Measurements from ENCODE around the gene MIEF1.

The MIEF1 gene

DNA sequence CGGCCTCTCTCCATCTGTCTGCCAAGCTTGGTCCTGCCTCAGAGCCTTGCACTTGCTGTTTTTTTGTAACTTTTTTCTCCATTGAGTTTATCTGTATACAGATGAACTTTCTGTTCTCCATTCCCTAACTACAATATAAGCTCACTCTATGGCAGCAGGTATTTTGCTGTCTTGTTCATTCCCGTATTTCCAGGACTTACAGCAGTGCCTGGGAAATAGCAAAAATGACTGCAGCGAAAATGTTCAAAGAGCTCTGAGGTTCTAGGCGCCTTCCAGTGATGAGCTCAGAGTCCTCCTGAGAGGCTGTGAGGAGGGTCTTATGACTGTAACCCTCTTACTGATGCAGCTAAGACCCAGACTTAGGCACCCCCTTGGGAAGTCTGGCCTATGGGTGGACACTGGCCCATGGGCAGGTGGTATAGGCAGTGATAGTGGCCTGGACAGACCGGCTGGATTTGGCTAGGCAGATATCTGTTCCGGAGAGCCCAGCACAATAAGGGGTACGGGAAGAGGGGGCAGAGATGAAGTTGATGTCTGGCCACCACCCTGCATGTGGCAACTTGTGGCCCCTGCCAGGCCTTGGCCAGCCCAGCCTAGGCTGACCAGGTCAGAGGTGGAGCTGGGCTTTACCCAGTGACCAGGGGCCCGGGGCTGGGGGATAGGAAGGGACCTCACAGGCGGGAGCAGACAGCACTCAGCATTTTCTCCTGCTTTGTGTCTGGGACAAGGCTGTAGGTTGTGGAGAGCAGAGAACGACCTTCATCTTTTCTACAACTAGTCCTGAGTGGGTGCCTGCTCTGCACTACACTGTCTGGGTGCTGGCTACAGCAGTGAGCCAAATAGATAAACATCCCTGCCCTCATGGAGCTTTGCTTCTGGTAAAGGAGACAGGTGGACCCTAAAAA is 22.9 kb downstream of the MIEF1 start:
- no peak overlapping the region for H3K4me3 ChIP-seq (ENCODE audit: low read length)
- TF ChIP-seq, protein P1, sequence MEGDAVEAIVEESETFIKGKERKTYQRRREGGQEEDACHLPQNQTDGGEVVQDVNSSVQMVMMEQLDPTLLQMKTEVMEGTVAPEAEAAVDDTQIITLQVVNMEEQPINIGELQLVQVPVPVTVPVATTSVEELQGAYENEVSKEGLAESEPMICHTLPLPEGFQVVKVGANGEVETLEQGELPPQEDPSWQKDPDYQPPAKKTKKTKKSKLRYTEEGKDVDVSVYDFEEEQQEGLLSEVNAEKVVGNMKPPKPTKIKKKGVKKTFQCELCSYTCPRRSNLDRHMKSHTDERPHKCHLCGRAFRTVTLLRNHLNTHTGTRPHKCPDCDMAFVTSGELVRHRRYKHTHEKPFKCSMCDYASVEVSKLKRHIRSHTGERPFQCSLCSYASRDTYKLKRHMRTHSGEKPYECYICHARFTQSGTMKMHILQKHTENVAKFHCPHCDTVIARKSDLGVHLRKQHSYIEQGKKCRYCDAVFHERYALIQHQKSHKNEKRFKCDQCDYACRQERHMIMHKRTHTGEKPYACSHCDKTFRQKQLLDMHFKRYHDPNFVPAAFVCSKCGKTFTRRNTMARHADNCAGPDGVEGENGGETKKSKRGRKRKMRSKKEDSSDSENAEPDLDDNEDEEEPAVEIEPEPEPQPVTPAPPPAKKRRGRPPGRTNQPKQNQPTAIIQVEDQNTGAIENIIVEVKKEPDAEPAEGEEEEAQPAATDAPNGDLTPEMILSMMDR (IDR thresholded peaks at IDR 0.05; ENCODE audit: insufficient read depth, low read depth, low read length, missing control alignments), result no peak
- no peak for DNase-seq (ENCODE audit: low read depth)

DNA sequence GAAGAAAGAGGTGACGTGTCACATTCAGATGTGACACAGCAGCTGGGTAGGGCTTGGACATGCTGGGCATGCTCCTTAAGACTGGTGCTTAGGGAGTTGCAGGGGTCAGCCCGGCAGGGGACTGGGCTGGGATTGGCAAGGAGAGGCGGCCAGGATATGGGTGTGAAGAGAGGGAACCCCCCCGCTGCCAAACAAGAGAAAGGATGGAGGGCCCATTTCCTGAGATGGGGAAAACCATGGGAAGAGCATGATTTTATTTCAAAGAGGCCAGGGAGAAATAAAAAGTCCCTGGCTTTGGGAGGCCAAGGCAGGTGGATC is 23.5 kb downstream of the MIEF1 start:
- DNase-seq (ENCODE audit: low read depth), result no peak
- TF ChIP-seq, protein P1 (IDR thresholded peaks at IDR 0.05; ENCODE audit: insufficient read depth, low read depth, low read length, missing control alignments), result no peak
- H3K4me3 ChIP-seq (ENCODE audit: low read length), result no peak overlapping the region

DNA sequence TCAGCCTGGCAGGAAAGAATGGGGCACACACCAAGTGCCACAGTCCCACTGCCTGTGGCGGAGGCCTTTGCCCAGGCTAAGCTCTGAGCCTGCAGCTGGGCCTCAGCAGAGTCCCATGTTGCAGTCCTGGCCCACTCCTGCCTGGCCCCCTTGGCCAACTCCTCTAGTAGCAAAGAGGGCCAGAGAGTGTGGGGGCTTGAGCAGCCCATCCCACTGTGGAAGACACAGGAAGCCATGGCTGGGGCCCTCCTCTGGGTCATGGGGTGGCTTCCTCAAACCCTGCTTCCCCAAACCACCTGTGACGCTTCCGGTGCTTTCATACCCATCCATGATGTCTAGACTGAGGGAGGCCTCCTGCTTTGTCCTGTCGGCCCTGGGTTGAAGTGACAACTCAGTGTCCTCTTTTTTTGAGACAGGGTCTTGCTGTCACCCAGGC is 24.7 kb downstream of the MIEF1 start:
- DNase-seq (ENCODE audit: low read depth), result no peak
- TF ChIP-seq, protein P1 (IDR thresholded peaks at IDR 0.05; ENCODE audit: insufficient read depth, low read depth, low read length, missing control alignments), result no peak
- no peak overlapping the region for H3K4me3 ChIP-seq (ENCODE audit: low read length)

DNA sequence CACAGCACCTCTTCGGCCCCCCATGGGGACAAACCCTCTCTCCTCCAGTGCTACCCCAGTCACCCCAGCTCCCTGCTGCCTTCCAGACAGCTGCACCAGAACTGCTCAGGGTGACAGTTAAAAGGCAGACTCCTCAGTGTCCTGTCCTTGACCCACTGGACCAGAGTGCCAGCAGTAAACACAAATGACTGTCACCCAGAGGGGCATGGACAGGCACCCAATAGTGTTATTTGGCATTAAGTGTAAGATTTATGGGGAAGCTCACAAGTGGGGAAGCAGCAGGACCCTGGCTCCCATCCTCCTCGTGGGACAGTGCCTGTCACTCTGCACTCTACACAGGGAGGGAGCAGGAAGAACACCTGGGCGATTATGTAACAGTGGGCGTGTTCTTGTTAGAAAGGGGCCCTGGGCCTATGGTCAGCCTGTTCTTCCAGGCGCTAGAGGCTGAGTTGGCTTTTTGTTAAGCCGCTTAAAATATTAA is 25.4 kb downstream of the MIEF1 start:
- H3K4me3 ChIP-seq (ENCODE audit: low read length), result no peak overlapping the region
- TF ChIP-seq, protein P1 (IDR thresholded peaks at IDR 0.05; ENCODE audit: insufficient read depth, low read depth, low read length, missing control alignments), result no peak
- DNase-seq (ENCODE audit: low read depth), result peak; percentile 81

DNA sequence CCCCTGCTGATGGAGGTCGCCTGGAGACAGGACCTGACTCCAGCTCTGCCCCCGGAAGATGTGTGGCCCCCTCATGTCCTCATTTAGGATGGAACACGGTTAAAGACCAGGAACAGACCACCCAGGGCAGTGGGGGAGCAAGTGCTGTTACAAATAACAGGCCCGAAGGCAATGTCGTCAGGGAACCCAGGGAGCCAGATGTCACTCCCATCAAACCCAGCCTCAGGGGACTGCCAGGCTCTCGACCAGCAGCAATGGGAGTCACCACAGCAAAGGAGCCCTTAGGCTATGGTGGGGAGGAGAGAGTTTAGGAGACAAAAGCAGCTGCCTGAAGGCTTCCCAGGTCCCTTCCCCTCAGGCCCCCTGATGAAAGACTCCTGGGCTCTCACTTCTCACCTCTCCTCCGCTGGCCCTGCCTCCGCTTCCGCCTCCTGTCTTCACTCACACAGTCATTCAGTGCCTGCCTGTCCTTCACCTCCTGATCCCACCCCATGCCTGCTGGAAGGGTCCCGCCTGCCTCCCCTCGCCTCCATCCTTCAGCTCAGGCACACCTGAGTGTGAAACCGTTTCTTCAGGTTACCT is 26.1 kb downstream of the MIEF1 start:
- H3K4me3 ChIP-seq (ENCODE audit: low read length), result no peak overlapping the region
- TF ChIP-seq, protein P1 (IDR thresholded peaks at IDR 0.05; ENCODE audit: insufficient read depth, low read depth, low read length, missing control alignments), result no peak
- no peak for DNase-seq (ENCODE audit: low read depth)

DNA sequence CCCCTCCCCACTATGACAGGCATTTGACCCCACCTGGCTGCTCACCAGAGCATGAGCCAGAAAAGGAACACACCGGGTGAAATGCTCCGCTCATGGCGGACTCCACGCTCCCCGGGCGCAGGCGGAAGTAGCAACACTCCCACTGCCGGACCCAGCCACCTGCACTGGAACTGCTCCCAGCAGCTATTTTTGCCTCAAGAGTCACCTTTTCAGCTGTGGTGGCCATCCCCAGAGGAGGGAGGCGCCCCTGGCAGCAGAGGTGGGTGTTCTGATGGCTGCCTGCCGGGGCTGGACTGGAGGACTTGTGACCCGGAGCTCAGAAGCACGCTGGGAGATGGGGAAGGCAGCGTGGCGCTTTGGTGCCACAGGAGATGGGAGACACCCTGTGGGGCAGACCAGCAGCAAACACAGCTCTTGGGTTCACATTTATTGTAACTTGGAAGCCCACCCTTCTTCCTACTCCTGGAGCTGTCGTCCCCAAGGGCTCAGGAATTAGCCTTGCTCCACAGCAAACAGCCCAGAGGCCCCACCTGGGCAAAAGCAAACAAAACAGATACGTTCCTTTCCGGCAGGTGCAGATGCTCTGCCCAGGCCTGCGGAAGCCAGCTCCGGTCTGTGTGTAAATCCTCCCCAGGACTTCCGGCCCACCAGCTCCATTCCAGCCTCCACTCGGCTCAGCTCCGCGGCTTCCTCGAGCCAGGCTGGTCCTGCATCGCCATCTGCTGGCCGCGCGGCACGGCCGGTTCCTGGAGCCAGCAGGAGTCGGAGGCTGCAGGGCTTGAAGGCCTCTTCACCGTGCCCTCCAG is 26.8 kb downstream of the MIEF1 start:
- TF ChIP-seq, protein P1 (IDR thresholded peaks at IDR 0.05; ENCODE audit: insufficient read depth, low read depth, low read length, missing control alignments), result peak; percentile 98
- DNase-seq (ENCODE audit: low read depth), result peak; percentile 97
- H3K4me3 ChIP-seq (ENCODE audit: low read length), result no peak overlapping the region
